Neural crest cell (in vitro differentiated cells): ENCODE measurements around the gene PNPLA6. TPM values are rescaled to one million over a fixed set of nuclear protein-coding genes. Genes with fewer than 3 reads are reported as not detected.

ENCODE experiments used
- DNase-seq: peaks from one replicate; pipeline ENCODE4 v3.0.0; 2021; ENCODE audit warnings: low read depth, mixed read lengths, low spot score
- H3K27ac Mint-ChIP-seq: one replicate; pipeline ENCODE4 v1.8.0; 2021; ENCODE audit warnings: mild to moderate bottlenecking, mixed read lengths; ENCODE audit not compliant: unreplicated experiment
- H3K27me3 Mint-ChIP-seq: 2 replicates; pipeline ENCODE4 v1.8.0; 2021; ENCODE audit warnings: low read depth, mild to moderate bottlenecking, mixed read lengths
- H3K36me3 Mint-ChIP-seq: 2 replicates; pipeline ENCODE4 v1.8.0; 2021; ENCODE audit warnings: low read depth, mild to moderate bottlenecking, mixed read lengths
- H3K4me1 Mint-ChIP-seq: 2 replicates; pipeline ENCODE4 v1.8.0; 2021; ENCODE audit warnings: mixed read lengths
- H3K4me3 Mint-ChIP-seq: one replicate; pipeline ENCODE4 v1.8.0; 2021; ENCODE audit warnings: mild to moderate bottlenecking, mixed read lengths
- H3K9me3 Mint-ChIP-seq: 2 replicates; pipeline ENCODE4 v1.8.0; 2021; ENCODE audit warnings: mixed read lengths
- total RNA-seq: library from RNA; stranded (reverse); gene quantifications from 2 replicates; pipeline ENCODE4 v1.2.1, GENCODE V29; 2021
- TF ChIP-seq, protein P1 (sequence below): fragments of 200-600 bp; sonication (generic); conservative IDR thresholded peaks from 2 replicates; pipeline ENCODE4 v1.5.0; 2021; ENCODE audit warnings: antibody characterized with exemption, mild to moderate bottlenecking

Gene PNPLA6
- total RNA-seq, 1 donor from 2014 or later: 72.1 TPM

DNA sequence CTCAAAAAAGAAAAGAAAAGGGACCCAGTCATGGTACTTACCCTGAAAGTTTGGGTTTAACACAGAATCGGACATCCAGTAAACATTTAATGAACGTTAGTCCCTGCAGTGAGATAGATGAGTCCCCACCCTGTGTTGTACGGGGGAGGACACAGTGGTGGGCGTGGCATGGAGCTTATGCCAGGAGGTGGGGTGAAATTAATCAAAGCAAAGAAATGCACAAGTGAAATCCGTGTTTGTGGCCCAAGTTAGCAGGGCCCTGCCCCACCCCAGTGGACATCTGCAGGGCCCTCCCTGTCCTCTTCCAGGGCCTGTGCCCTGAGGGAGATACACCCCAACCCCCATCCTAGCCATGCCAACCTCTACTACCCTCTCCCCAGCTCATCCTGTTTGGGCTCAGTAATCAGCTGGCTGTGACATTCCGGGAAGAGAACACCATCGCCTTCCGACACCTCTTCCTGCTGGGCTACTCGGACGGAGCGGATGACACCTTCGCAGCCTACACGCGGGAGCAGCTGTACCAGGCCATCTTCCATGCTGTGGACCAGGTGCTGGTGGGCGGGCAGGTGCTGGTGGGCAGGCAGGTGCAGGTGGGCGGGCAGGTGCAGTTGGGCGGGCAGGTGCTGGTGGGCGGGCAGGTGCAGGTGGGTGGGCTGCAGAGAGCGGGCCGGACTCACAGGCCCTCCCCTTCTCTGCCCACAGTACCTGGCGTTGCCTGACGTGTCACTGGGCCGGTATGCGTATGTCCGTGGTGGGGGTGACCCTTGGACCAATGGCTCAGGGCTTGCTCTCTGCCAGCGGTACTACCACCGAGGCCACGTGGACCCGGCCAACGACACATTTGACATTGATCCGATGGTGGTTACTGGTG is 9.2 kb upstream of the PNPLA6 start:
- H3K4me1 Mint-ChIP-seq: peaks cover 14% of the 10 kb centered on the region
- H3K27ac Mint-ChIP-seq: no peak overlapping the region
- H3K27me3 Mint-ChIP-seq: peaks cover 5% of the 10 kb centered on the region
- H3K4me3 Mint-ChIP-seq: peak overlapping the region; percentile 29
- no peak for DNase-seq
- TF ChIP-seq, protein P1, sequence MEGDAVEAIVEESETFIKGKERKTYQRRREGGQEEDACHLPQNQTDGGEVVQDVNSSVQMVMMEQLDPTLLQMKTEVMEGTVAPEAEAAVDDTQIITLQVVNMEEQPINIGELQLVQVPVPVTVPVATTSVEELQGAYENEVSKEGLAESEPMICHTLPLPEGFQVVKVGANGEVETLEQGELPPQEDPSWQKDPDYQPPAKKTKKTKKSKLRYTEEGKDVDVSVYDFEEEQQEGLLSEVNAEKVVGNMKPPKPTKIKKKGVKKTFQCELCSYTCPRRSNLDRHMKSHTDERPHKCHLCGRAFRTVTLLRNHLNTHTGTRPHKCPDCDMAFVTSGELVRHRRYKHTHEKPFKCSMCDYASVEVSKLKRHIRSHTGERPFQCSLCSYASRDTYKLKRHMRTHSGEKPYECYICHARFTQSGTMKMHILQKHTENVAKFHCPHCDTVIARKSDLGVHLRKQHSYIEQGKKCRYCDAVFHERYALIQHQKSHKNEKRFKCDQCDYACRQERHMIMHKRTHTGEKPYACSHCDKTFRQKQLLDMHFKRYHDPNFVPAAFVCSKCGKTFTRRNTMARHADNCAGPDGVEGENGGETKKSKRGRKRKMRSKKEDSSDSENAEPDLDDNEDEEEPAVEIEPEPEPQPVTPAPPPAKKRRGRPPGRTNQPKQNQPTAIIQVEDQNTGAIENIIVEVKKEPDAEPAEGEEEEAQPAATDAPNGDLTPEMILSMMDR: no peak
- H3K36me3 Mint-ChIP-seq: no peaks in the 10 kb centered on the region
- no peaks in the 10 kb centered on the region for H3K9me3 Mint-ChIP-seq

GRCh38 chr19:7527516-7528191 is 7.9 kb upstream of the PNPLA6 start:
- peaks cover 3% of the 10 kb centered on the region for H3K4me1 Mint-ChIP-seq
- no peak overlapping the region for H3K4me3 Mint-ChIP-seq
- TF ChIP-seq, protein P1: no peak
- H3K36me3 Mint-ChIP-seq: no peaks in the 10 kb centered on the region
- no peak overlapping the region for H3K27ac Mint-ChIP-seq
- no peaks in the 10 kb centered on the region for H3K9me3 Mint-ChIP-seq
- H3K27me3 Mint-ChIP-seq: no peaks in the 10 kb centered on the region
- no peak for DNase-seq

- H3K4me3 Mint-ChIP-seq: no peak overlapping the region
- peaks cover 3% of the 10 kb centered on the region for H3K4me1 Mint-ChIP-seq
- TF ChIP-seq, protein P1: no peak
- no peaks in the 10 kb centered on the region for H3K27me3 Mint-ChIP-seq
- DNase-seq: no peak
- H3K9me3 Mint-ChIP-seq: no peaks in the 10 kb centered on the region
- no peaks in the 10 kb centered on the region for H3K36me3 Mint-ChIP-seq
- no peak overlapping the region for H3K27ac Mint-ChIP-seq
These were observed 7.4 kb upstream of the PNPLA6 start for GRCh38 chr19:7528192-7528519.

GRCh38 chr19:7528522-7529245 is 6.8 kb upstream of the PNPLA6 start:
- no peak overlapping the region for H3K4me3 Mint-ChIP-seq
- no peak for DNase-seq
- H3K27ac Mint-ChIP-seq: no peak overlapping the region
- peaks cover 1% of the 10 kb centered on the region for H3K4me1 Mint-ChIP-seq
- TF ChIP-seq, protein P1: no peak
- no peaks in the 10 kb centered on the region for H3K27me3 Mint-ChIP-seq
- H3K9me3 Mint-ChIP-seq: no peaks in the 10 kb centered on the region
- H3K36me3 Mint-ChIP-seq: no peaks in the 10 kb centered on the region

GRCh38 chr19:7529246-7529600 is 6.3 kb upstream of the PNPLA6 start:
- H3K4me1 Mint-ChIP-seq: peaks cover 6% of the 10 kb centered on the region
- H3K4me3 Mint-ChIP-seq: no peak overlapping the region
- no peaks in the 10 kb centered on the region for H3K27me3 Mint-ChIP-seq
- no peak overlapping the region for H3K27ac Mint-ChIP-seq
- DNase-seq: no peak
- TF ChIP-seq, protein P1: no peak
- no peaks in the 10 kb centered on the region for H3K9me3 Mint-ChIP-seq
- no peaks in the 10 kb centered on the region for H3K36me3 Mint-ChIP-seq
